K562 (cell line): ENCODE data around the gene KRT8. TPM values are rescaled to one million over a fixed set of nuclear protein-coding genes. Genes with fewer than 3 reads are reported as not detected.

Experiments
- BRD9 ChIP-seq: fragments of 450-650 bp; IDR thresholded peaks from 2 replicates; pipeline ENCODE4 v1.6.1; 2018; ENCODE audit warnings: low read depth; ENCODE audit not compliant: partially characterized antibody
- CHAMP1 ChIP-seq: fragments of 450-650 bp; IDR thresholded peaks from 2 replicates; pipeline ENCODE4 v1.6.1; 2016; ENCODE audit warnings: mild to moderate bottlenecking
- HMBOX1 ChIP-seq: sonication (generic); IDR thresholded peaks from 2 replicates; pipeline ENCODE4 v1.6.1; 2016
- ILK ChIP-seq: fragments of 450-650 bp; IDR thresholded peaks from 2 replicates; pipeline ENCODE4 v1.6.1; 2016; ENCODE audit warnings: missing genetic modification characterization, low read depth, mild to moderate bottlenecking, missing compliant biosample characterization, moderate library complexity, borderline replicate concordance
- LARP7 ChIP-seq: fragments of 450-650 bp; IDR thresholded peaks from 2 replicates; pipeline ENCODE4 v1.6.1; 2016
- MYC ChIP-seq, 2 experiments: fragments of 250-450 bp in 1 of 2; sonication (Bioruptor Pico) in 1 of 2; IDR thresholded peaks; 2 replicates each; pipeline versions ENCODE4 v1.5.1 to v1.6.1; 2012 to 2021; ENCODE audit warnings: low read depth in 2 of 2, borderline replicate concordance in 1 of 2, improper control_type of control experiment in 1 of 2, low read length in 1 of 2, mild to moderate bottlenecking in 1 of 2, moderate library complexity in 1 of 2
- PPARD ChIP-seq: fragments of 250-450 bp; sonication (Bioruptor Pico); IDR thresholded peaks from 2 replicates; pipeline ENCODE4 v1.8.0; 2022; ENCODE audit warnings: inconsistent platforms, mild to moderate bottlenecking, moderate library complexity
- PRPF4 ChIP-seq: fragments of 200-400 bp; formaldehyde crosslinking; IDR thresholded peaks from one replicate; pipeline ENCODE4 v1.6.1; 2017; ENCODE audit warnings: low read length, low read depth, mild to moderate bottlenecking; ENCODE audit not compliant: insufficient read depth, poor library complexity, severe bottlenecking
- RAD21 ChIP-seq, 2 experiments: fragments of 250-450 bp in 1 of 2; fragments of 450-650 bp in 1 of 2; sonication (Bioruptor Pico) in 1 of 2; formaldehyde crosslinking in 1 of 2; IDR thresholded peaks in 1 of 2; conservative IDR thresholded peaks in 1 of 2; 2 replicates each; pipeline versions ENCODE4 v1.4.0 to v1.8.0; 2020 to 2022; ENCODE audit warnings: mild to moderate bottlenecking in 2 of 2, moderate library complexity in 1 of 2
- REST ChIP-seq, 2 experiments: fragments of 450-650 bp; formaldehyde crosslinking in 1 of 2; IDR thresholded peaks; 2 replicates each; pipeline versions ENCODE4 v1.4.0 to v1.6.1; 2014 to 2020; ENCODE audit warnings: mild to moderate bottlenecking in 2 of 2, borderline replicate concordance in 1 of 2, low read depth in 1 of 2
- ZNF512 ChIP-seq: IDR thresholded peaks from 2 replicates; pipeline ENCODE4 v1.6.1; 2016; ENCODE audit warnings: missing genetic modification characterization, missing compliant biosample characterization
- ZNF583 ChIP-seq: fragments of 250-450 bp; sonication (Bioruptor Pico); IDR thresholded peaks from 2 replicates; pipeline ENCODE4 v1.4.0; 2020
- ZNF778 ChIP-seq: fragments of 450-650 bp; formaldehyde crosslinking; IDR thresholded peaks from 2 replicates; pipeline ENCODE4 v1.4.0; 2020; ENCODE audit warnings: mild to moderate bottlenecking, moderate library complexity
- polyA plus RNA-seq, 8 experiments: library from polyadenylated mRNA; depleted of rRNA in 4 of 8; stranded (reverse) in 5 of 8; unstranded in 3 of 8; fragments of >200 nt; fragmentation: Nextera tagmentation in 2 of 8; fragmentation: Illumina TruSeq in 1 of 8; extraction: Ambion mirVana in 2 of 8; extraction: Trizol in 1 of 8; gene quantifications; 2 replicates each; pipeline versions ENCODE4 v1.2.1 to v1.2.3, GENCODE V29; 2011 to 2014; ENCODE audit warnings: inconsistent platforms in 1 of 8, missing spikeins in 1 of 8
- total RNA-seq, 7 experiments: library from RNA; depleted of rRNA in 6 of 7; stranded (reverse); fragments of >200 nt in 6 of 7; fragmentation: Illumina TruSeq in 2 of 7; extraction: Trizol in 2 of 7; gene quantifications; 2 replicates each; pipeline versions ENCODE4 v1.2.1 to v1.2.3, GENCODE V29; 2011 to 2021; ENCODE audit warnings: low replicate concordance in 1 of 7

KRT8 gene
- total and polyA plus RNA-seq, 9 of the 15 experiments (the other 6 are each of a cell fraction or from before 2014, with no cell fraction given): 41.5 to 661 (median 260) TPM

GRCh38 chr12:52903285-52903854 is 1.5 kb downstream of the KRT8 start (continued):
- peak; percentile 32; the same call in 1 of the 2 replicates for TF ChIP-seq REST (IDR thresholded peaks at IDR 0.05; ENCODE audit: borderline replicate concordance)
- peak; percentile 47; the same call in 1 of the 2 replicates for TF ChIP-seq REST (CRISPR knock-in tag; IDR thresholded peaks at IDR 0.05; ENCODE audit: low read depth)
- TF ChIP-seq ZNF512 (tag): no peak
- no peak for TF ChIP-seq ILK (tag)
- no peak for TF ChIP-seq PPARD (CRISPR knock-in tag)
- no peak for TF ChIP-seq ZNF778
- TF ChIP-seq PRPF4: no peak
- TF ChIP-seq LARP7: no peak
- 0 out of 4 replicates have a peak, but pooled peaks of 1 of the 2 experiments have one; percentile 16 for TF ChIP-seq RAD21 (CRISPR knock-in tag; conservative IDR thresholded peaks at IDR 0.05 in 1 of 2, IDR thresholded peaks at IDR 0.05 in 1 of 2)
- TF ChIP-seq HMBOX1: no peak
- no peak for TF ChIP-seq CHAMP1
- no peak for TF ChIP-seq BRD9
- 0 out of 2 replicates have a peak, but pooled peaks have one; percentile 65 for TF ChIP-seq ZNF583
- TF ChIP-seq MYC (IDR thresholded peaks at IDR 0.05; ENCODE audit: low read depth, low read length): peak; percentile 26; the same call in 1 of the 2 replicates
- TF ChIP-seq MYC (CRISPR knock-in tag; IDR thresholded peaks at IDR 0.05; ENCODE audit: borderline replicate concordance, low read depth): no peak
